ENCODE data around the gene UBE2J2.

UBE2J2 gene

DNA sequence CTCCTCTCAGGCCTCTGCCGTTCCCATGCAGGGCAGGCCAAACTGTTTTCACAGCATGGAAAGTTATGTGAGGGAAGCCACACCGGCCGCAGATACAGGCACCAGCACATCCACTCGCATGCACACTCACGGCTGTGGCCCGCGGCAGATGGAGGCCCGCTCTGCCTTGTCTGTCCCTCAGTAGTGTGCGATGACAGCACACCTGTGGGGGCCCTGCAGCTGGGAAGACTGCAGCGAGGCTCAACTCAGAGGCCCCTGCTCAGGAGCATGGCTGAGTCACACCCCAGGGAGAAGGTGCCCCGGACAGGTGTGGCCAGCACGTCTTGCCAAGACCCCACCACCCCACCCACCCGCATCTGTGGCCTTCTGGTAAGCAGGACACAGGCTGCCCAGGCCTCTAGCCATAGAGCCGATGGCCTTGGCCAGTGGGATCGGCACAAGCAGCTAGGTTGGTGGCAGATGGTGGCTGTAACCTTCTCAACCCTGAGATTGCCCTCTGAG is 1.3 kb upstream of the UBE2J2 start:
- TF ChIP-seq CTCF (conservative IDR thresholded peaks at IDR 0.05), result no peak

DNA sequence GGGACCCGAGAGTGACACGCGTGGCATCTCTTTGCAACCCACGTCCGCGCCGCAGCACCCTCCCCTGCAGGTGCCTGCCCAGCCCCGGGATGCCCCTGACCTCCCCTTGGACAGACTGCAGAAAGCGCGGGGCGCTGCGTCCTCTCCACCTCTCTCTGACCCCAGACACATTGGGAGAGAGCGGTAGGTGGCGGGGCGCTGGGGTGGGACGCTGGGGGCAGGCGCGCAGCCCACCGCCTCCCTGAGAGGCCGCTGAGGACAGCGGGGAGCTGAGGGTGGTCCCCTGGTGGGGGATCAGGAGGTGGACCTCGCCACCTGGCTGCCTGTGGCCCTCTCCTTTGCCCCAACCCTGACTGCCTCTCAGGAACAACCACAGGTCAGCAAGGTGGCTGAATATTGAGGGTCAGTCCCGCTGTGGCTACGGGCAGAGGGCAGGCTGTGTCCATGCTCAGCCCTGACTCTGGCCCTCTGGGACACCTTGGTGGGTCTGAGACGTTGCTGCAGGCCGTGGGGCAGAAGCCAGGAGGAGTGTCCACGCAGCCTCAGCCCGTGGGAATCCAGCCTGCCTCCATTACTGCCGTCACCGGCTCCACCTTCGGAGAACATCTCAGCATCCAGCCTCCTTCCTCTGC is 761 bp upstream of the UBE2J2 start:
- H3K27ac ChIP-seq, result peak overlapping the region; percentile 98
- TF ChIP-seq CTCF (conservative IDR thresholded peaks at IDR 0.05), result no peak

More for the DNA sequence above, 1.3 kb upstream of the UBE2J2 start:
- H3K27ac ChIP-seq, result peak overlapping the region; percentile 98; the same call in 1 of the 2 replicates

GRCh38 chr1:1273209-1273511 is 494 bp downstream of the UBE2J2 start:
- no peak for TF ChIP-seq CTCF (conservative IDR thresholded peaks at IDR 0.05)
- H3K27ac ChIP-seq, result peak overlapping the region; percentile 98

DNA sequence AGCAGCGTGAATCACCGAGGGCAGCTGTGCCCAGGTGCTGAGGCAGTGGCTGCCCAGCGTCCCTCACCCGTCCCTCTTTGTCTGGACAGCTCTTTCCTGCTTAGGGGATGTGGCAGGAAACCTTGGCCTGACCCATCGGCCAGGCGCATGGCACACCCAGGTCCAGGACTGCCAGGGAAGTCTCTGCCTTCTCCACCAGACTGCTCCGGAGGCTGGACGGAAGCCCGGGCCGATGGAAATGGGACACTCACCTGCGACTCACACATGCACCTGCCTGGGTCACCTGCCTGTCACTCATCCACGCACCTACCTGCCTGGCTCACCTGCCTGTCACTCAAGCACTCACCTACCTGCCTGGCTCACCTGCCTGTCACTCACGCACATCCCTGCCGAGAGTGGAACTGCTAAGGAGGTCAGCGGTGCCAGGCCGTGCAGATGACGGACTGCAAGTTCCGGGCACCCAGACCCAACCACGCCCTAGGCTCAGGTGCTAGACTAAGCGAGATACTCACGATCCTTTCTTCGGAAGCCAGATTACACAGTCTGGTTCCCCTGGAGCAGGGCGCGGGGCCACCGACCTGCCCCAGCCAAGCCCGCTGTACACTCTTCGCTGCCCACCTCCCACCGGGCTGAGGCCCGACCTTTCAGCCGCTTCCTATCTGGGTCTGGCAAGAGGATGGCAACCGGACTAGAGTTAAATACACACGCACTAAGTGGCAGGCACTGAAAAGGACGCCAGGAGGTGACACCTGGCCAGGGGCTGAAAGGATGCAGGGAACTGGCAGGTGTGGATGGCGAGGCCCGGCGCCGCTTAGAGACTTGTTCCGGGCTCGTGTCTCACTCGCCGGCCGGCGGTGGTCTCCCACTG is 1.1 kb downstream of the UBE2J2 start:
- TF ChIP-seq CTCF (conservative IDR thresholded peaks at IDR 0.05), result no peak
- H3K27ac ChIP-seq, result peak overlapping the region; percentile 98

- H3K27ac ChIP-seq, result peak overlapping the region; percentile 98
- TF ChIP-seq CTCF (conservative IDR thresholded peaks at IDR 0.05), result no peak
These were observed 2.8 kb downstream of the UBE2J2 start for GRCh38 chr1:1270813-1271212.

GRCh38 chr1:1268284-1268682 is 5.4 kb downstream of the UBE2J2 start:
- no peak overlapping the region for H3K27ac ChIP-seq
- no peak for TF ChIP-seq CTCF (conservative IDR thresholded peaks at IDR 0.05)

- TF ChIP-seq CTCF (conservative IDR thresholded peaks at IDR 0.05), result no peak
- H3K27ac ChIP-seq, result no peak overlapping the region
These were observed 6.0 kb downstream of the UBE2J2 start for GRCh38 chr1:1267488-1268283.
